Measurements from ENCODE around the gene UGP2. TPM values are rescaled to one million over a fixed set of nuclear protein-coding genes. Genes with fewer than 3 reads are reported as not detected.

The UGP2 gene
- total and polyA plus RNA-seq, 4 donors: 76.2 to 723 (median 261) TPM

GRCh38 chr2:63843093-63843492 is 1.4 kb downstream of the UGP2 start:
- Histone ChIP-seq H3K4me1 (ENCODE audit: control insufficient read depth in 4 of 4, insufficient read depth in 4 of 4, low read length in 3 of 4) (peaks cover 2 to 29% (median 8%) of the 10 kb centered on the region in 4 donors), H3K27ac (ENCODE audit: low read depth in 1 of 2, low read length in 2 of 2) (peak overlapping the region; percentile 92 to 99), H3K36me3 (ENCODE audit: control insufficient read depth in 4 of 4, insufficient read depth in 3 of 4, low read depth in 1 of 4, low read length in 3 of 4) (peaks cover 0 to 2% (median 0%) of the 10 kb centered on the region in 4 donors), H3K27me3 (ENCODE audit: control insufficient read depth in 4 of 4, insufficient read depth in 4 of 4, low read length in 3 of 4) (no peaks in the 10 kb centered on the region), H3K4me3 (ENCODE audit: low read depth in 1 of 3, low read length in 3 of 3) (peak overlapping the region; percentile 64 to 98 (median 92)), H3K9me3 (ENCODE audit: control insufficient read depth in 4 of 4, low read length in 3 of 4) (no peaks in the 10 kb centered on the region), H3K9ac (ENCODE audit: low read depth in 1 of 2, low read length in 2 of 2) (peak overlapping the region; percentile 98 to 100)
- TF ChIP-seq YY1 (IDR thresholded peaks at IDR 0.05): no peak
- TF ChIP-seq, protein P1, sequence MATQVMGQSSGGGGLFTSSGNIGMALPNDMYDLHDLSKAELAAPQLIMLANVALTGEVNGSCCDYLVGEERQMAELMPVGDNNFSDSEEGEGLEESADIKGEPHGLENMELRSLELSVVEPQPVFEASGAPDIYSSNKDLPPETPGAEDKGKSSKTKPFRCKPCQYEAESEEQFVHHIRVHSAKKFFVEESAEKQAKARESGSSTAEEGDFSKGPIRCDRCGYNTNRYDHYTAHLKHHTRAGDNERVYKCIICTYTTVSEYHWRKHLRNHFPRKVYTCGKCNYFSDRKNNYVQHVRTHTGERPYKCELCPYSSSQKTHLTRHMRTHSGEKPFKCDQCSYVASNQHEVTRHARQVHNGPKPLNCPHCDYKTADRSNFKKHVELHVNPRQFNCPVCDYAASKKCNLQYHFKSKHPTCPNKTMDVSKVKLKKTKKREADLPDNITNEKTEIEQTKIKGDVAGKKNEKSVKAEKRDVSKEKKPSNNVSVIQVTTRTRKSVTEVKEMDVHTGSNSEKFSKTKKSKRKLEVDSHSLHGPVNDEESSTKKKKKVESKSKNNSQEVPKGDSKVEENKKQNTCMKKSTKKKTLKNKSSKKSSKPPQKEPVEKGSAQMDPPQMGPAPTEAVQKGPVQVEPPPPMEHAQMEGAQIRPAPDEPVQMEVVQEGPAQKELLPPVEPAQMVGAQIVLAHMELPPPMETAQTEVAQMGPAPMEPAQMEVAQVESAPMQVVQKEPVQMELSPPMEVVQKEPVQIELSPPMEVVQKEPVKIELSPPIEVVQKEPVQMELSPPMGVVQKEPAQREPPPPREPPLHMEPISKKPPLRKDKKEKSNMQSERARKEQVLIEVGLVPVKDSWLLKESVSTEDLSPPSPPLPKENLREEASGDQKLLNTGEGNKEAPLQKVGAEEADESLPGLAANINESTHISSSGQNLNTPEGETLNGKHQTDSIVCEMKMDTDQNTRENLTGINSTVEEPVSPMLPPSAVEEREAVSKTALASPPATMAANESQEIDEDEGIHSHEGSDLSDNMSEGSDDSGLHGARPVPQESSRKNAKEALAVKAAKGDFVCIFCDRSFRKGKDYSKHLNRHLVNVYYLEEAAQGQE (IDR thresholded peaks at IDR 0.05): no peak
- TF ChIP-seq TAF1 (conservative IDR thresholded peaks at IDR 0.05): no peak
- TF ChIP-seq, protein P2, sequence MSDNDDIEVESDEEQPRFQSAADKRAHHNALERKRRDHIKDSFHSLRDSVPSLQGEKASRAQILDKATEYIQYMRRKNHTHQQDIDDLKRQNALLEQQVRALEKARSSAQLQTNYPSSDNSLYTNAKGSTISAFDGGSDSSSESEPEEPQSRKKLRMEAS (IDR thresholded peaks at IDR 0.05): no peak
- no peak for TF ChIP-seq SP1 (IDR thresholded peaks at IDR 0.05)
- no peak for TF ChIP-seq GABPA (IDR thresholded peaks at IDR 0.05 in 1 of 2, conservative IDR thresholded peaks at IDR 0.05 in 1 of 2)
- TF ChIP-seq JUND (IDR thresholded peaks at IDR 0.05): no peak
- TF ChIP-seq EGR1 (IDR thresholded peaks at IDR 0.05; ENCODE audit: low read depth in 2 of 2): no peak
- TF ChIP-seq NR2F2 (IDR thresholded peaks at IDR 0.05): no peak
- no peak for TF ChIP-seq HNF4G (IDR thresholded peaks at IDR 0.05)
- TF ChIP-seq ZBTB33 (IDR thresholded peaks at IDR 0.05): no peak
- TF ChIP-seq FOXA1 (IDR thresholded peaks at IDR 0.05): no peak
- TF ChIP-seq RAD21 (IDR thresholded peaks at IDR 0.05): no peak
- TF ChIP-seq FOXA2 (IDR thresholded peaks at IDR 0.05): no peak
- no peak for TF ChIP-seq HNF4A (conservative IDR thresholded peaks at IDR 0.05)
- TF ChIP-seq CTCF (IDR thresholded peaks at IDR 0.05; ENCODE audit: low read depth, low read length, missing input control): no peak
- no peak for TF ChIP-seq RXRA (IDR thresholded peaks at IDR 0.05)
- no peak for TF ChIP-seq ATF3 (IDR thresholded peaks at IDR 0.05)
- DNase-seq (ENCODE audit: low spot score): no peak
- WGBS: 27% methylated on average over 8 of the region's 8 CpGs

Data from liver (tissue), 9 donors.